DMS114 treated with DMSO at 0.1 percent for 48 hours (cell line): ENCODE data around the gene EIF2S1.
"Not testable (repeated sequence)": the region's sequence is repeated elsewhere in the genome, so short reads cannot be mapped to it uniquely, and the experiment has no call there.

Experiments
- DNase-seq: peaks from one replicate; lab custom pipeline; 2025; ENCODE audit not compliant: unreplicated experiment; lab: John Stamatoyannopoulos, UW

Gene EIF2S1

GRCh38 chr14:67359775-67360469 lies at the start of gene EIF2S1, which contains the start of gene ATP6V1D:
Gene EIF2S1, plus strand, starts transcription at chr14:67360328. Its CDS starts 4,440 bp downstream, at chr14:67364768.
Gene ATP6V1D, minus strand, starts transcription at chr14:67359804. Its CDS starts 106 bp downstream, at chr14:67359698.
- peak; percentile 93 for DNase-seq

GRCh38 chr14:67311868-67312267 lies 48.3 kb upstream of the EIF2S1 start:
- no peak for DNase-seq

GRCh38 chr14:67313153-67313552 lies 47.0 kb upstream of the EIF2S1 start:
- no peak for DNase-seq

- DNase-seq, result no peak
Measured at GRCh38 chr14:67317822-67318221, 42.3 kb upstream of the EIF2S1 start.

GRCh38 chr14:67319142-67319541 lies 41.0 kb upstream of the EIF2S1 start:
- DNase-seq, result no peak

- not testable (repeated sequence) for DNase-seq
Measured at GRCh38 chr14:67329666-67330065, 30.5 kb upstream of the EIF2S1 start.

- no peak for DNase-seq
Measured at GRCh38 chr14:67331368-67332125, 28.6 kb upstream of the EIF2S1 start.

- no peak for DNase-seq
Measured at GRCh38 chr14:67332468-67332867, 27.7 kb upstream of the EIF2S1 start.

GRCh38 chr14:67335781-67336180 lies 24.3 kb upstream of the EIF2S1 start:
- DNase-seq, result no peak

- not testable (repeated sequence) for DNase-seq
Measured at GRCh38 chr14:67341231-67341630, 18.9 kb upstream of the EIF2S1 start.

- no peak for DNase-seq
Measured at GRCh38 chr14:67343601-67344230, 16.4 kb upstream of the EIF2S1 start.

- no peak for DNase-seq
Measured at GRCh38 chr14:67345583-67345982, 14.5 kb upstream of the EIF2S1 start.

GRCh38 chr14:67352055-67352454 lies 8.1 kb upstream of the EIF2S1 start:
- DNase-seq, result no peak

GRCh38 chr14:67357186-67357968 lies 2.8 kb upstream of the EIF2S1 start:
- DNase-seq, result no peak

GRCh38 chr14:67357969-67358354 lies 2.2 kb upstream of the EIF2S1 start:
- no peak for DNase-seq

GRCh38 chr14:67358924-67359774 lies 979 bp upstream of the EIF2S1 start:
- no peak for DNase-seq

- no peak for DNase-seq
Measured at GRCh38 chr14:67360470-67361206, 510 bp downstream of the EIF2S1 start.

- no peak for DNase-seq
Measured at GRCh38 chr14:67365476-67365875, 5.3 kb downstream of the EIF2S1 start.

GRCh38 chr14:67370830-67371229 lies 10.7 kb downstream of the EIF2S1 start:
- DNase-seq, result no peak
